Liver (tissue), 9 donors: ENCODE results near the gene DSCAML1. TPM values are rescaled to one million over a fixed set of nuclear protein-coding genes. Genes with fewer than 3 reads are reported as not detected.

Experiments
- DNase-seq: peaks from one replicate; pipeline ENCODE4 v3.0.0-alpha.2; 2017; ENCODE audit warnings: low spot score
- H3K27ac ChIP-seq, 2 donors: one replicate each; pipeline ENCODE4 v1.7.0; 2013; ENCODE audit warnings: inconsistent platforms in 2 of 2, low read length in 2 of 2, control low read depth in 1 of 2, low read depth in 1 of 2, mild to moderate bottlenecking in 1 of 2
- H3K27me3 ChIP-seq, 4 donors: one replicate each; pipeline versions ENCODE4 v1.6.1 to v1.7.0; 2013; ENCODE audit warnings: low read length in 3 of 4, inconsistent platforms in 1 of 4, mild to moderate bottlenecking in 1 of 4, moderate library complexity in 1 of 4; ENCODE audit not compliant: control insufficient read depth in 4 of 4, insufficient read depth in 4 of 4
- H3K36me3 ChIP-seq, 4 donors: one replicate each; pipeline versions ENCODE4 v1.6.1 to v1.7.0; 2013; ENCODE audit warnings: low read length in 3 of 4, mild to moderate bottlenecking in 3 of 4, low read depth in 1 of 4, moderate library complexity in 1 of 4; ENCODE audit not compliant: control insufficient read depth in 4 of 4, insufficient read depth in 3 of 4
- H3K4me1 ChIP-seq, 4 donors: one replicate each; pipeline versions ENCODE4 v1.6.1 to v1.7.0; 2013; ENCODE audit warnings: low read length in 3 of 4, mild to moderate bottlenecking in 3 of 4, moderate library complexity in 1 of 4; ENCODE audit not compliant: control insufficient read depth in 4 of 4, insufficient read depth in 4 of 4
- H3K4me3 ChIP-seq, 3 donors: one replicate each; pipeline versions ENCODE4 v1.6.1 to v1.7.0; 2013; ENCODE audit warnings: low read length in 3 of 3, control low read depth in 1 of 3, low read depth in 1 of 3, mild to moderate bottlenecking in 1 of 3
- H3K9ac ChIP-seq, 2 donors: one replicate each; pipeline ENCODE4 v1.7.0; 2013; ENCODE audit warnings: low read length in 2 of 2, mild to moderate bottlenecking in 2 of 2, moderate library complexity in 2 of 2, control low read depth in 1 of 2, low read depth in 1 of 2
- H3K9me3 ChIP-seq, 4 donors: one replicate each; pipeline versions ENCODE4 v1.6.1 to v1.7.0; 2013; ENCODE audit warnings: low read length in 3 of 4; ENCODE audit not compliant: control insufficient read depth in 4 of 4
- ATF3 ChIP-seq: IDR thresholded peaks from 2 replicates; pipeline ENCODE4 v1.6.1; 2016; ENCODE audit warnings: antibody characterized with exemption
- EGR1 ChIP-seq, 2 donors: IDR thresholded peaks; 2 replicates each; pipeline ENCODE4 v1.6.1; 2016 to 2018; ENCODE audit warnings: antibody characterized with exemption in 2 of 2, low read depth in 2 of 2
- FOXA1 ChIP-seq: IDR thresholded peaks from 2 replicates; pipeline ENCODE4 v1.6.1; 2016; ENCODE audit warnings: antibody characterized with exemption
- GABPA ChIP-seq, 2 donors: IDR thresholded peaks in 1 of 2; conservative IDR thresholded peaks in 1 of 2; 2 replicates each; pipeline ENCODE4 v1.6.1; 2016; ENCODE audit warnings: antibody characterized with exemption in 2 of 2, mild to moderate bottlenecking in 1 of 2, moderate library complexity in 1 of 2
- HNF4G ChIP-seq: IDR thresholded peaks from 2 replicates; pipeline ENCODE4 v1.6.1; 2016; ENCODE audit warnings: antibody characterized with exemption
- JUND ChIP-seq, 2 donors: IDR thresholded peaks; 2 replicates each; pipeline ENCODE4 v1.6.1; 2016; ENCODE audit warnings: antibody characterized with exemption in 2 of 2
- MAX ChIP-seq: IDR thresholded peaks from 2 replicates; pipeline ENCODE4 v1.6.1; 2016; ENCODE audit warnings: antibody characterized with exemption
- NR2F2 ChIP-seq: IDR thresholded peaks from 2 replicates; pipeline ENCODE4 v1.6.1; 2016; ENCODE audit warnings: antibody characterized with exemption
- REST ChIP-seq: IDR thresholded peaks from 2 replicates; pipeline ENCODE4 v1.6.1; 2016; ENCODE audit warnings: antibody characterized with exemption, mild to moderate bottlenecking
- TAF1 ChIP-seq: conservative IDR thresholded peaks from 2 replicates; pipeline ENCODE4 v1.6.1; 2016; ENCODE audit warnings: antibody characterized with exemption, mild to moderate bottlenecking
- YY1 ChIP-seq: IDR thresholded peaks from 2 replicates; pipeline ENCODE4 v1.6.1; 2016; ENCODE audit warnings: antibody characterized with exemption, mild to moderate bottlenecking
- ZBTB33 ChIP-seq: IDR thresholded peaks from 2 replicates; pipeline ENCODE4 v1.6.1; 2016; ENCODE audit warnings: antibody characterized with exemption
- WGBS: extraction: QIAGEN DNeasy Blood & Tissue Kit; methylation state at CpG from one replicate; pipeline ENCODE4 v1.1.7; 2013; 5-methylcytosine and 5-hydroxymethylcytosine counted together
- polyA plus RNA-seq, 2 donors: library from polyadenylated mRNA; stranded (reverse) in 1 of 2; unstranded in 1 of 2; fragments of 200-250 nt in 1 of 2; fragments of >200 nt in 1 of 2; fragmentation: Nextera tagmentation in 1 of 2; extraction: Ambion mirVana in 1 of 2; gene quantifications; one replicate each; pipeline versions ENCODE4 v1.2.1 to v1.2.3, GENCODE V29; 2013 to 2015
- total RNA-seq, 2 donors: library from RNA; depleted of rRNA; stranded (reverse); fragments of >200 nt; gene quantifications; one replicate each; pipeline ENCODE4 v1.2.3, GENCODE V29; 2014
- donor health status: healthy.
- donor health status: healthy.
- donor health status: healthy.
- donor health status: healthy.
- donor health status: healthy.

DSCAML1 gene
- total and polyA plus RNA-seq, 4 donors = 0.07 to 0.42 (median 0.20) TPM

- H3K9me3 ChIP-seq = peaks cover 0 to 3% (median 2%) of the 10 kb centered on the region in 4 donors
- no peaks in the 10 kb centered on the region for H3K36me3 ChIP-seq
- H3K4me1 ChIP-seq = no peaks in the 10 kb centered on the region
- no peak for TF ChIP-seq JUND (IDR thresholded peaks at IDR 0.05)
- no peak for TF ChIP-seq TAF1
- TF ChIP-seq GABPA (IDR thresholded peaks at IDR 0.05 in 1 of 2, conservative IDR thresholded peaks at IDR 0.05 in 1 of 2) = no peak
- no peak for TF ChIP-seq MAX
- no peak for TF ChIP-seq ATF3
- no peak for TF ChIP-seq EGR1 (IDR thresholded peaks at IDR 0.05; ENCODE audit: low read depth in 2 of 2)
- no peak for TF ChIP-seq HNF4G
- H3K27ac ChIP-seq = no peak overlapping the region
- no peak overlapping the region for H3K9ac ChIP-seq
- no peaks in the 10 kb centered on the region for H3K27me3 ChIP-seq
- no peak overlapping the region for H3K4me3 ChIP-seq
- 84% methylated on average over 8 of the region's 8 CpGs for WGBS
- DNase-seq = no peak
Observed at GRCh38 chr11:117738246-117738957, 58.6 kb downstream of the DSCAML1 start.

- no peak for TF ChIP-seq FOXA1
- no peak for TF ChIP-seq ZBTB33
- TF ChIP-seq GABPA (IDR thresholded peaks at IDR 0.05 in 1 of 2, conservative IDR thresholded peaks at IDR 0.05 in 1 of 2) = no peak
- no peak for TF ChIP-seq YY1
- TF ChIP-seq ATF3 = no peak
- TF ChIP-seq EGR1 (IDR thresholded peaks at IDR 0.05; ENCODE audit: low read depth in 2 of 2) = no peak
- TF ChIP-seq REST = no peak
- no peak for TF ChIP-seq NR2F2
- H3K9me3 ChIP-seq = no peaks in the 10 kb centered on the region
- H3K36me3 ChIP-seq = no peaks in the 10 kb centered on the region
- no peak overlapping the region for H3K27ac ChIP-seq
- no peak overlapping the region for H3K9ac ChIP-seq
- H3K4me3 ChIP-seq = no peak overlapping the region
- H3K27me3 ChIP-seq = no peaks in the 10 kb centered on the region
- DNase-seq = no peak
- 92% methylated on average over 9 of the region's 9 CpGs for WGBS
- no peaks in the 10 kb centered on the region for H3K4me1 ChIP-seq
Observed at GRCh38 chr11:117735350-117735977, 61.6 kb downstream of the DSCAML1 start.
